NCI-H345 treated with DMSO at 0.1 percent for 48 hours (cell line): ENCODE results near the gene CFAP20DC.
"Not testable (repeated sequence)": the region's sequence is repeated elsewhere in the genome, so short reads cannot be mapped to it uniquely, and the experiment has no call there.

Source experiments
- DNase-seq: peaks from one replicate; lab custom pipeline; 2025; ENCODE audit not compliant: unreplicated experiment; lab: John Stamatoyannopoulos, UW

CFAP20DC gene

GRCh38 chr3:58704304-58704703 lies 345.5 kb downstream of the CFAP20DC start:
- DNase-seq, result not testable (repeated sequence)

- DNase-seq, result no peak
Observed at GRCh38 chr3:58698246-58698645, 351.6 kb downstream of the CFAP20DC start.

GRCh38 chr3:58697561-58697960 lies 352.3 kb downstream of the CFAP20DC start:
- DNase-seq, result no peak

- DNase-seq, result not testable (repeated sequence)
Observed at GRCh38 chr3:58696813-58697212, 353.0 kb downstream of the CFAP20DC start.

GRCh38 chr3:58696093-58696492 lies 353.7 kb downstream of the CFAP20DC start:
- no peak for DNase-seq

- DNase-seq, result not testable (repeated sequence)
Observed at GRCh38 chr3:58695284-58695683, 354.5 kb downstream of the CFAP20DC start.

GRCh38 chr3:58693940-58694850 lies 355.6 kb downstream of the CFAP20DC start:
- DNase-seq, result no peak

GRCh38 chr3:58692484-58692883 lies 357.3 kb downstream of the CFAP20DC start:
- DNase-seq, result no peak
